H1 (cell line): ENCODE results near the gene ACVR2A.

Experiments used
- BRCA1 ChIP-seq: IDR thresholded peaks from 2 replicates; pipeline ENCODE4 v1.6.1; 2012; ENCODE audit warnings: low read depth, low read length, improper control_type of control experiment
- POLR2AphosphoS5 ChIP-seq: IDR thresholded peaks from 2 replicates; pipeline ENCODE4 v1.6.1; 2011; ENCODE audit warnings: low read depth, low read length
- TF ChIP-seq, protein P1 (sequence below), 3 experiments: IDR thresholded peaks; 1 replicate in 2 of 3; 2 replicates in 1 of 3; pipeline versions ENCODE4 v1.5.1 to v1.6.1; 2011; ENCODE audit warnings: low read length in 3 of 3, mild to moderate bottlenecking in 3 of 3, inconsistent platforms in 2 of 3, low read depth in 1 of 3, moderate library complexity in 1 of 3; ENCODE audit not compliant: insufficient read depth in 1 of 3; ENCODE audit errors: control extremely low read depth in 1 of 3

- no peak for TF ChIP-seq POLR2AphosphoS5
- TF ChIP-seq, protein P1, sequence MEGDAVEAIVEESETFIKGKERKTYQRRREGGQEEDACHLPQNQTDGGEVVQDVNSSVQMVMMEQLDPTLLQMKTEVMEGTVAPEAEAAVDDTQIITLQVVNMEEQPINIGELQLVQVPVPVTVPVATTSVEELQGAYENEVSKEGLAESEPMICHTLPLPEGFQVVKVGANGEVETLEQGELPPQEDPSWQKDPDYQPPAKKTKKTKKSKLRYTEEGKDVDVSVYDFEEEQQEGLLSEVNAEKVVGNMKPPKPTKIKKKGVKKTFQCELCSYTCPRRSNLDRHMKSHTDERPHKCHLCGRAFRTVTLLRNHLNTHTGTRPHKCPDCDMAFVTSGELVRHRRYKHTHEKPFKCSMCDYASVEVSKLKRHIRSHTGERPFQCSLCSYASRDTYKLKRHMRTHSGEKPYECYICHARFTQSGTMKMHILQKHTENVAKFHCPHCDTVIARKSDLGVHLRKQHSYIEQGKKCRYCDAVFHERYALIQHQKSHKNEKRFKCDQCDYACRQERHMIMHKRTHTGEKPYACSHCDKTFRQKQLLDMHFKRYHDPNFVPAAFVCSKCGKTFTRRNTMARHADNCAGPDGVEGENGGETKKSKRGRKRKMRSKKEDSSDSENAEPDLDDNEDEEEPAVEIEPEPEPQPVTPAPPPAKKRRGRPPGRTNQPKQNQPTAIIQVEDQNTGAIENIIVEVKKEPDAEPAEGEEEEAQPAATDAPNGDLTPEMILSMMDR (IDR thresholded peaks at IDR 0.05; ENCODE audit: control extremely low read depth in 1 of 3, insufficient read depth in 1 of 3, low read depth in 1 of 3, low read length in 3 of 3) = no peak
- TF ChIP-seq BRCA1 = no peak
Measured at GRCh38 chr2:147800316-147800715, 44.5 kb upstream of the ACVR2A start.
